ENCODE measurements around the gene CDC6. TPM values are rescaled to one million over a fixed set of nuclear protein-coding genes. Genes with fewer than 3 reads are reported as not detected.
A peak's percentile ranks its signal among the peaks of the same experiment; 100 is the strongest.

The CDC6 gene
- total RNA-seq, 1 donor from 2014 or later, result 3.4 TPM

DNA sequence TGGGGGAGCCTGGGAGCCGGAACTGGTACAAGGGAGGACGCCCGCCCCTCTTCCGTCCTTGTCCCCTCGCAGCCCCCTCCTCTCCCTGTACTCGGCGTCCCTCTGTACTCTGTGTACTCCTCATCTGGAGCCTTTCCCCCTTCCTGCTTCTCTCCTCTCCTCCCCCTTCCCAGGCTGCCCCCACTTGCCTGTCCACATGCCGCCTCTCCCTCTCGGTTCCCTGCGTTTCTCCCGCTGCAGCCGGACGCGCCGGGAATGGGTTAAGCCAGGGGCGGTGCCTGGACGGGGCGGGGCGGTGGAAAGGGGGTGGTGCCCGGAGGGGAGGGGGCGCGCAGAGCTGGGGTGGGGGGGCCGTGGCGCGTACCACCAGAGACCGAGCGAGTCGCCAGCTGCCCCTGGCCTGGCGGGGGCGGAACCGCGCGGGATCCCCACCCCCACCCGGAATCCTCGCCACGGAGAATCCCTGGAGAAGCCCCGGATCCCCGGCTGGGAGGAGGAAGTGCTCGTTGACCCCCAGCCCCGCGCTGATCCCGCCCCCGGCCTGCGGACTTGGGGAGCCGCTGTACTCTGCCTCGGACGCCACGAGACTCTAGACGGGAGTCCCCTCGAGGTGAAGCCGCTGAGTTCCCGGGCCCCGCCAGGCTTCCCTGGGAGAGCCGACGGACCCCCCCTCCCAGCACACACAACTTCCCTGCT lies 54.3 kb downstream of the CDC6 start:
- peak overlapping the region; percentile 57 for H3K4me3 ChIP-seq (ENCODE audit: low read depth, low read length)
- DNase-seq (ENCODE audit: low read depth) (no peak), FAIRE-seq (no peak)
- TF ChIP-seq CTCF (IDR thresholded peaks at IDR 0.05; ENCODE audit: insufficient read depth, low read length, severe bottlenecking), result no peak
- H3K36me3 ChIP-seq (ENCODE audit: control insufficient read depth, insufficient read depth, low read length), result no peaks in the 10 kb centered on the region
- H3K27me3 ChIP-seq (ENCODE audit: control insufficient read depth, insufficient read depth, low read length), result no peaks in the 10 kb centered on the region

- TF ChIP-seq CTCF (IDR thresholded peaks at IDR 0.05; ENCODE audit: insufficient read depth, low read length, severe bottlenecking), result no peak
- peak overlapping the region; percentile 57 for H3K4me3 ChIP-seq (ENCODE audit: low read depth, low read length)
- H3K27me3 ChIP-seq (ENCODE audit: control insufficient read depth, insufficient read depth, low read length), result no peaks in the 10 kb centered on the region
- DNase-seq (ENCODE audit: low read depth) (no peak), FAIRE-seq (no peak)
- H3K36me3 ChIP-seq (ENCODE audit: control insufficient read depth, insufficient read depth, low read length), result no peaks in the 10 kb centered on the region
Observed at GRCh38 chr17:40342504-40343218, 55.0 kb downstream of the CDC6 start.

- Histone ChIP-seq H3K36me3 (ENCODE audit: control insufficient read depth, insufficient read depth, low read length) (peaks cover 2% of the 10 kb centered on the region), H3K27me3 (ENCODE audit: control insufficient read depth, insufficient read depth, low read length) (no peaks in the 10 kb centered on the region), H3K4me3 (ENCODE audit: low read depth, low read length) (peak overlapping the region; percentile 57)
- DNase-seq (ENCODE audit: low read depth) (no peak), FAIRE-seq (no peak)
- no peak for TF ChIP-seq CTCF (IDR thresholded peaks at IDR 0.05; ENCODE audit: insufficient read depth, low read length, severe bottlenecking)
Observed at GRCh38 chr17:40343219-40344119, 55.8 kb downstream of the CDC6 start.

GRCh38 chr17:40344421-40345160 lies 56.9 kb downstream of the CDC6 start:
- peak overlapping the region; percentile 26 for H3K4me3 ChIP-seq (ENCODE audit: low read depth, low read length)
- TF ChIP-seq CTCF (IDR thresholded peaks at IDR 0.05; ENCODE audit: insufficient read depth, low read length, severe bottlenecking), result no peak
- DNase-seq (ENCODE audit: low read depth), result no peak

More at GRCh38 chr17:40344421-40345160, 56.9 kb downstream of the CDC6 start:
- FAIRE-seq, result peak; percentile 7
- Histone ChIP-seq H3K36me3 (ENCODE audit: control insufficient read depth, insufficient read depth, low read length) (peaks cover 2% of the 10 kb centered on the region), H3K27me3 (ENCODE audit: control insufficient read depth, insufficient read depth, low read length) (no peaks in the 10 kb centered on the region)

Measured in bronchial epithelial cell (primary cell).